PFSK-1 (cell line): ENCODE measurements around the gene ARHGAP9.

ENCODE experiments used
- FOXP2 ChIP-seq: optimal IDR thresholded peaks from 2 replicates; pipeline ENCODE3; 2011; ENCODE audit warnings: borderline replicate concordance, control low read depth, inconsistent platforms; ENCODE audit not compliant: insufficient read depth; ENCODE audit errors: extremely low read length, extremely low read depth
- POLR2AphosphoS5 ChIP-seq: IDR thresholded peaks from 2 replicates; pipeline ENCODE4 v1.6.1; 2012; ENCODE audit warnings: low read depth, mild to moderate bottlenecking, control low read depth, low read length, moderate library complexity
- SIN3A ChIP-seq: IDR thresholded peaks from 2 replicates; pipeline ENCODE4 v1.6.1; 2012; ENCODE audit warnings: mild to moderate bottlenecking, low read length, moderate library complexity, borderline replicate concordance; ENCODE audit not compliant: insufficient read depth
- TAF1 ChIP-seq: IDR thresholded peaks from 2 replicates; pipeline ENCODE4 v1.6.1; 2012; ENCODE audit warnings: low read length, control low read depth, borderline replicate concordance; ENCODE audit not compliant: insufficient read depth
- TF ChIP-seq, protein P1 (sequence below), 2 experiments: IDR thresholded peaks; 2 replicates each; pipeline versions ENCODE4 v1.6.1 to v1.8.0; 2011 to 2012; ENCODE audit warnings: low read depth in 2 of 2, low read length in 2 of 2, control low read depth in 1 of 2, inconsistent platforms in 1 of 2, mild to moderate bottlenecking in 1 of 2, moderate library complexity in 1 of 2; ENCODE audit not compliant: insufficient read depth in 1 of 2

DNA sequence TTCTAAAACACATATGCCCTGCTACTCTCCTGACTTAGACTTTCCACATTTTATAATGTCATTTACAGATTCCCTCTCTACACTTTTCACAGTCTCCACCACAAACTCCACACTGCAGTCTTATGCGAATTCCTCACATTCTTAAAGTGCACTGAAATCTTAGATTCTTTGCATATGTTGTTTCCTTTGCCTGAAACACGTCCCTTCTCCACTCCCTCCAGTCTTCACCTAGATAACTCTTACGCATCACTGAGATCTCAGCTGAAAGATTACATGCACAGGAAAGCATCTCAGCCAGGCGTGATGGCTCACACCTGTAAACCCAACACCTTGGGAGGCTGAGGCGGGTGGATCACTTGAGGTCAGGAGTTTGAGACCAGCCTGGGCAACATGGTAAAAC, 3.8 kb upstream of the ARHGAP9 start:
- TF ChIP-seq, protein P1, sequence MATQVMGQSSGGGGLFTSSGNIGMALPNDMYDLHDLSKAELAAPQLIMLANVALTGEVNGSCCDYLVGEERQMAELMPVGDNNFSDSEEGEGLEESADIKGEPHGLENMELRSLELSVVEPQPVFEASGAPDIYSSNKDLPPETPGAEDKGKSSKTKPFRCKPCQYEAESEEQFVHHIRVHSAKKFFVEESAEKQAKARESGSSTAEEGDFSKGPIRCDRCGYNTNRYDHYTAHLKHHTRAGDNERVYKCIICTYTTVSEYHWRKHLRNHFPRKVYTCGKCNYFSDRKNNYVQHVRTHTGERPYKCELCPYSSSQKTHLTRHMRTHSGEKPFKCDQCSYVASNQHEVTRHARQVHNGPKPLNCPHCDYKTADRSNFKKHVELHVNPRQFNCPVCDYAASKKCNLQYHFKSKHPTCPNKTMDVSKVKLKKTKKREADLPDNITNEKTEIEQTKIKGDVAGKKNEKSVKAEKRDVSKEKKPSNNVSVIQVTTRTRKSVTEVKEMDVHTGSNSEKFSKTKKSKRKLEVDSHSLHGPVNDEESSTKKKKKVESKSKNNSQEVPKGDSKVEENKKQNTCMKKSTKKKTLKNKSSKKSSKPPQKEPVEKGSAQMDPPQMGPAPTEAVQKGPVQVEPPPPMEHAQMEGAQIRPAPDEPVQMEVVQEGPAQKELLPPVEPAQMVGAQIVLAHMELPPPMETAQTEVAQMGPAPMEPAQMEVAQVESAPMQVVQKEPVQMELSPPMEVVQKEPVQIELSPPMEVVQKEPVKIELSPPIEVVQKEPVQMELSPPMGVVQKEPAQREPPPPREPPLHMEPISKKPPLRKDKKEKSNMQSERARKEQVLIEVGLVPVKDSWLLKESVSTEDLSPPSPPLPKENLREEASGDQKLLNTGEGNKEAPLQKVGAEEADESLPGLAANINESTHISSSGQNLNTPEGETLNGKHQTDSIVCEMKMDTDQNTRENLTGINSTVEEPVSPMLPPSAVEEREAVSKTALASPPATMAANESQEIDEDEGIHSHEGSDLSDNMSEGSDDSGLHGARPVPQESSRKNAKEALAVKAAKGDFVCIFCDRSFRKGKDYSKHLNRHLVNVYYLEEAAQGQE (IDR thresholded peaks at IDR 0.05; ENCODE audit: insufficient read depth in 1 of 2, low read depth in 2 of 2, low read length in 2 of 2) = no peak
- TF ChIP-seq POLR2AphosphoS5 (no peak), SIN3A (no peak), TAF1 (no peak), FOXP2 (no peak)
